Fibroblast of skin of left quadriceps (primary cell): ENCODE measurements around the gene TPI1.
"Not testable (repeated sequence)": the region's sequence is repeated elsewhere in the genome, so short reads cannot be mapped to it uniquely, and the experiment has no call there.

Source experiments
- DNase-seq, 2 experiments: peaks; one replicate each; pipeline ENCODE4 v3.0.0-alpha.2; 2013; ENCODE audit warnings: low read depth in 2 of 2

TPI1 gene

DNA sequence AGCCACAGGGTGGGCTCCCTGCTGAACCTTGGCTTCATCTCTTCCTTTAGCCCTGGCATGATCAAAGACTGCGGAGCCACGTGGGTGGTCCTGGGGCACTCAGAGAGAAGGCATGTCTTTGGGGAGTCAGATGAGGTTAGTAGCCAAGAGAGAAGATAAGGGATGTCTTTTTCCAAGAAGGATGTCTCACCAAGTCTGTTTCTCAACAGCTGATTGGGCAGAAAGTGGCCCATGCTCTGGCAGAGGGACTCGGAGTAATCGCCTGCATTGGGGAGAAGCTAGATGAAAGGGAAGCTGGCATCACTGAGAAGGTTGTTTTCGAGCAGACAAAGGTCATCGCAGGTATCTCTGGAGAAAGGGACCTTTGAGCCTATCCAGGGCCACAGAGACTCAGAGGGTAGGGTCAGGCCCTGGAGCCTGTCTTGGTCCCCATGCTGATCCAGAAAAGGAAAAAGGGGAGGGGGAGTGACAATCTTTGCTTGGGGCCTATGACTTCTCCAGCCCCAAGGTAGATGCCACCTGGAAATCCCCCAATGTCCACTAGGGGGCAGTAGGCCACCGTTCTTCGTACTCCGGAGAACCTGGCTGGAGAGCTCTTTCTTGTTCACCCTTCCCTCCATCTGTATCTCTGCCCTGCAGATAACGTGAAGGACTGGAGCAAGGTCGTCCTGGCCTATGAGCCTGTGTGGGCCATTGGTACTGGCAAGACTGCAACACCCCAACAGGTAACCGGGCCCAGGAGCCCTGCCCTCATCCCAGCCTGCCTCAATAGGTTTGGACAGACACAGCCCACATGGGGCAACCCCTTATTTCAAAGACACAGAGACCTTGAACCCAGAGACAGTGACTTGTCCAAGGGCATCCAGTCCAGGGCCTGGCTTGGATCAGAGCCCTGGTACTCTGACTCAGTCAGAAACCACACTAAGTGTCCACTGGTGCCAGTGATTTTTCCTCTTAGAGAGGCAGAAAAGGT lies 2.0 kb downstream of the TPI1 start:
- DNase-seq = no peak

DNA sequence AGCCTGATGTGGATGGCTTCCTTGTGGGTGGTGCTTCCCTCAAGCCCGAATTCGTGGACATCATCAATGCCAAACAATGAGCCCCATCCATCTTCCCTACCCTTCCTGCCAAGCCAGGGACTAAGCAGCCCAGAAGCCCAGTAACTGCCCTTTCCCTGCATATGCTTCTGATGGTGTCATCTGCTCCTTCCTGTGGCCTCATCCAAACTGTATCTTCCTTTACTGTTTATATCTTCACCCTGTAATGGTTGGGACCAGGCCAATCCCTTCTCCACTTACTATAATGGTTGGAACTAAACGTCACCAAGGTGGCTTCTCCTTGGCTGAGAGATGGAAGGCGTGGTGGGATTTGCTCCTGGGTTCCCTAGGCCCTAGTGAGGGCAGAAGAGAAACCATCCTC lies 3.0 kb downstream of the TPI1 start:
- not testable (repeated sequence) for DNase-seq

DNA sequence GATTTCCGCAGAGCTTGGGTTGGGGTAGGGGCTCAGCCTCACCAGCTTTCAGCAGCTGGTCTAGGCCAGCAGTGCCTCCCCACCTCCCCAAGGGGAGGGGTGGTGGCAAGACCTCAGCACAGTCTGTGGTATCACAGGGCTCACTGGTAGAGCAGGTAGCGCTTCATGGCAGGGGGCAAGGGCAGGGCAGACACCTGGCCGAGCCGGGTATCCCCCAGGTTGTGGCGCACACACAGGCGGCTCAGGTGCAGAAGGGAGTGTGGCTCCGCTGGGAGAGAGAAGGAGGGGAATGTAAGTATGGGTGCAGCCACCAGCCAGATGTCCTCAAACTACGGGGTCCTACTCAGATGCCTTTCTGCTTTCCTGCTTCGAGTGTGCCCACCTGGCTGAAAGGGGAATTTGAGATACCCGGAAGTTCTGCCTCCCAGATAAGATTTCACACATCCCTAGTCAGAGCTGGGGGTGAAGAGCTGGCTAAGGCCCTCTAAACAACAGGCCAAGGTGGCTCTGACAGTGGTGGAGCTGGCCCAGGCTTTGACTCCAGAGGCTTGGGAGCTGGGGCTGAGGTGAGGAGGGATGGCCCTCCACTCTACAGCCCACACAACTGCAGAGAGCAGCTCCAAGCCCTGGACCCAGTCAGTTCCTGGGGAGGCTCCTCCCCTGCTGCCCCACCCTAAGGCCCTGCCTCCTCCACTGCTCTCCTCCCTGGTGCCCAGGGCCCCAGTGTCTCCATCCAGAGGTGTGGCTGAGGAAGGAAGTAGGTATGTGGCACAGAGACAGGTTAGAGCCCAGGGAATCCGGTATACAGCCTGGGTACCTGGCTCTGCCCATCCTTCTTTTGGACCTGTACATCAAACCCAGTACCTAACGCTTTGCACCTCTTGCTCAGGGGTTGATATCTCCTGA lies 4.0 kb downstream of the TPI1 start:
- no peak for DNase-seq

GRCh38 chr12:6872073-6873048 lies 5.0 kb downstream of the TPI1 start:
- DNase-seq = no peak

GRCh38 chr12:6873094-6874014 lies 6.0 kb downstream of the TPI1 start, which contains the start of gene SPSB2:
TSS of gene SPSB2 (minus strand) at chr12:6873303. CDS start at chr12:6872901, 402 bp downstream.
- DNase-seq = peak; percentile 82 to 85

DNA sequence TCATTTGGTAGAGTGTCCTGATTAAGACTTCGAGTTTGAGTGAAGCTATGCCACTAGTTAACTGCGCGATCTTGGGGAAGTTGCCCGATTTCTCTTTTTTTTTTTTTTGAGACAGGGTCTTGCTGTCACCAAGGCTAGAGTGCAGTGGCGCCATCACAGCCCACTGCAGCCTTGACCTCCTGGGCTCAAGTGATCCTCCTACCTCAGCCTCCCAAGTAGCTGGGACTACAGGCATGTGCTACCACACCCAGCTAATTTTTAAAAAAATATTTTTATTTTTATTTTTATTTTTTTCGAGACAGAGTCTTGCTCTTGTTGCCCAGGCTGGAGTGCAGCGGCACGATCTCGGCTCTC lies 6.7 kb downstream of the TPI1 start:
- DNase-seq = not testable (repeated sequence)

- DNase-seq = not testable (repeated sequence)
Observed at GRCh38 chr12:6879824-6880223, 12.5 kb downstream of the TPI1 start.

- no peak for DNase-seq
Observed at GRCh38 chr12:6883252-6883651, 15.9 kb downstream of the TPI1 start.

DNA sequence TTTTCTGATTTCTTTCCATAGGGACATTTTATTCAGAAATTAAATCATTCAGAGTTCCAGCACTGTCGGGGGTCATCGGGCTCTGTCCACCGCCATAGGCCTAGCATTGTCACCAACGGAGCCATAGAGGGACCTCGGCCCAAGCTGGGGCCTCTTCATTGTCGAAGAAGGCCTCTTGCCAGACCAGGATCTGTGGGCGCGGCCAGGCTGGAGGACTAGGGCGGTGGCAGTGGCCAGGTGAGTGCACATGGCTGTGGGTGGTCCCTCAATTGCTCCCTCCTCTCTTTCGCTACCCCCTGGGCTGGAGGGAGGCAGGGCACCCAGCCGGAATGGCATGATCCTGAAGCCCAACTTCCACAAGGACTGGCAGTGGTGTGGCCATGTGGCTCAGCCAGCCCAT lies 16.4 kb downstream of the TPI1 start:
- no peak for DNase-seq

DNA sequence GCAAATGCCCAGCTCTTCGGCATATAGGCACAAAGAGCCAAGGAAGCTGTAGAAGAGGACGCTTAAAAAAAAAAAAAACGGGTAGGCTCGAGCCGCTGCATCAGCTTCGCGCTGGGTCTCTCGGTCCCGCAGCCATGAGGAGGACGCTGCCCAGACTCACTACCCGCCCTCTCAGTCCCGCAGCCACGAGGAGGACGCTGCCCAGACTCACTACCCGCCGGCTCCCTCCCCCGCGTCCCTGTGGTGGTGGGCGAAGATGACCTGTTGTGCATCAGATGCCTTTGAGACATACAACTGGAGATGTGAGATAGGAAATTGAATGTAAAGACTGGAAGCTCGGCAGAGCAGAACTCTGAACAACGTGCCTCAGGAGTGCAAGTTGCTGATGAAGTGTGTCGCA lies 17.2 kb downstream of the TPI1 start:
- DNase-seq = no peak

- not testable (repeated sequence) for DNase-seq
Observed at GRCh38 chr12:6886206-6886999, 19.1 kb downstream of the TPI1 start.

DNA sequence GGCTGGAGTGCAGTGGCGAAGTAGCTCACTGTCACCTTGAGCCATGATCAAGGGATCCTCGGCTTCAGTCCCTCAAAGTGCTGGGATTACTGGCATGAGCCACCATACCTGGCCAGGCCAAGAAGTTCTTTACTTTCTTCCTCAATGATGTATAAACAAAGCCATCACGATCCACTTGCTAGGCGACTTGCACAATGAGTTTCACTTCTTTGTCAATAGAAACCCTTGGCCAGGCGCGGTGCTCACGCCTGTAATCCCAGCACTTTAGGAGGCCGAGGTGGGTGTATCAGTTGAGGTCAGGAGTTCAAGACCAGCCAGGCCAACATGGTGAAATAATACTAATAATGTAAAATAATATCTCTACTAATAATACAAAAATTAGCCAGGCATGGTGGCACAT lies 20.1 kb downstream of the TPI1 start:
- DNase-seq = no peak

GRCh38 chr12:6888360-6888759 lies 21.0 kb downstream of the TPI1 start:
- DNase-seq = no peak

GRCh38 chr12:6888794-6889193 lies 21.5 kb downstream of the TPI1 start:
- not testable (repeated sequence) for DNase-seq

DNA sequence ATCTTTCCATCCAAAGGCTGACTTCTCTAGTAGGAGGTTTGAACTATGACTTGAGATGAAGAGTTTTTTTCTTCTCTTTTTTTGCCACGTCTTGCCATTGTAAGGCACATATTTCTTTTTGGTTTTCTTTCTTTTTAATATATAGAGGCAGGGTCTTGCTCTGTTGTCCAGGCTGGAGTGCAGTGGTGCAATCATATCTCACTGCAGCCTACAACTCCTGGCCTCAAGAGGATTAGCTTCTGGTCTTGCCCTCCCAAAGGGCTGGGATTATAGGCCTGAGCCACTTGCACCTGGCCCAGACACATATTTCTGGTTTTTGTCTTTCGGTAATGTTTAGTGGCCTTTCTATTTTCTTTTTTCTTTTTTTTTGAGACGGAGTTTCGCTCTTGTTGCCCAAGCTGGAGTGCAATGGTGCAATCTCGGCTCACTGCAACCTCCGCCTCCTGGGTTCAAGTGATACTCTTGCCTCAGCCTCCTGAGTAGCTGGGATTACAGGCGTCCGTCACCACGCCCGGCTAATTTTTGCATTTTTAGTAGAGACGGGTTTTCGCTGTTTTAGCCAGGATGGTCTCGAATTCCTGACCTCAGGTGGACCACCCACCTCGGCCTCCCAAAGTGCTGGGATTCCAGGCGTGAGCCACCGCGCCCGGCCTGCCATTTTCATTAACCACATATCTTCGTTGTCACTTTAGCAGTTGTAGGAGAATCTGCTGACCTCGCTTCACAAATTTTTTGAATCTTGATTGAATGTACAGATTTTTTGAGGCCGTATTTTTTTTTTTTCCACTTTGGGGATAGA lies 22.6 kb downstream of the TPI1 start:
- not testable (repeated sequence) for DNase-seq

GRCh38 chr12:6890789-6891645 lies 23.7 kb downstream of the TPI1 start:
- peak; percentile 92 to 93 for DNase-seq

DNA sequence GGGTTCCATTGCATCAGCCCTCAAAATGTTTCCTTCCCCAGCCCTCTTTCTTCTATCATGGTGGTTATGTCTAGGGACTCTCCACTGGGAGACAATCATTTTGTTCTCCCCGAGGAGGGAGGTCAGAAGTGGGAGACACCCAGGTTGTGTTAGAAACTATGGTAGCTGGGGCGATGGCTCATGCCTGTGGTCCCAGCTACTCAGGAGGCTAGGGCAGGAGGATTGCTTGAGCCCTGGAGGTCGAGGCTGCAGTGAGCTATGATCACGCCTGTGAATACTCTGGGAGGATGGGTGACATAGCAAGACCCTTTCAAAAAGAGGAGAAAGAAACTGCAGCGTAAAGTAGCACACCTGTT lies 24.3 kb downstream of the TPI1 start:
- no peak for DNase-seq

DNA sequence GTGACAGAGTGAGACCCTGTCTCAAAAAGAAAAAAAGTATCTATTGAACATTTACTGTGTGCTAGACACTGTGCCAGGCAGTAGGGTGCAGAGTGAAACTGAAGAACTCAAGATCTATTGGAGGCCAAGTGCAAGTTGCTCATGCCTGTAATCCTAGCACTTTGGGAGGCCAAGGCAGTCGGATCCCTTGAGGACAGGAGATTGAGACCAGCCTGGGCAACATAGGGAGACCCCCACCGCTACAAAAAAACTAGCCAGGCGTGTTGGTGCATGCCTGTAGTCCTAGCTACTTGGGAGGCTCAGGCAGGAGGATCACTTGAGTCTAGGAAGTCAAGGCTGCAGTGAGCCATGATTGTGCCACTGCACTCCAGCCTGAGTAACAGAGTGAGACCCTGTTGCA lies 25.4 kb downstream of the TPI1 start:
- not testable (repeated sequence) for DNase-seq
